Parathyroid adenoma (tissue), 2 donors: ENCODE results near the gene MAD1L1.

ENCODE experiments used
- H2AFZ ChIP-seq: fragments of 300-600 bp; sonication (generic); one replicate; pipeline ENCODE4 v1.7.0; 2017; ENCODE audit warnings: antibody characterized with exemption, mild to moderate bottlenecking
- H3K27ac ChIP-seq: fragments of 300-600 bp; sonication (generic); one replicate; pipeline ENCODE4 v1.7.0; 2017
- H3K27me3 ChIP-seq: fragments of 300-600 bp; sonication (generic); one replicate; pipeline ENCODE4 v1.7.0; 2017; ENCODE audit warnings: low read length; ENCODE audit not compliant: control insufficient read depth, insufficient read depth
- H3K36me3 ChIP-seq: fragments of 300-600 bp; sonication (generic); one replicate; pipeline ENCODE4 v1.7.0; 2017; ENCODE audit warnings: low read length; ENCODE audit not compliant: control insufficient read depth, insufficient read depth
- H3K4me1 ChIP-seq: fragments of 300-600 bp; sonication (generic); one replicate; pipeline ENCODE4 v1.7.0; 2017; ENCODE audit warnings: control low read depth
- H3K4me2 ChIP-seq: fragments of 300-600 bp; sonication (generic); one replicate; pipeline ENCODE4 v1.7.0; 2017; ENCODE audit warnings: low read length
- H3K4me3 ChIP-seq: fragments of 300-600 bp; sonication (generic); one replicate; pipeline ENCODE4 v1.7.0; 2017; ENCODE audit warnings: low read depth, low read length
- H3K79me2 ChIP-seq: fragments of 300-600 bp; sonication (generic); one replicate; pipeline ENCODE4 v1.7.0; 2017; ENCODE audit warnings: control low read depth
- H3K9ac ChIP-seq: fragments of 300-600 bp; sonication (generic); one replicate; pipeline ENCODE4 v1.7.0; 2017; ENCODE audit warnings: mild to moderate bottlenecking
- H3K9me3 ChIP-seq: fragments of 300-600 bp; sonication (generic); one replicate; pipeline ENCODE4 v1.7.0; 2017; ENCODE audit warnings: low read length; ENCODE audit not compliant: control insufficient read depth
- CTCF ChIP-seq: fragments of 300-600 bp; sonication (generic); IDR thresholded peaks from one replicate; pipeline ENCODE4 v1.7.0; 2017; ENCODE audit warnings: antibody characterized with exemption, mild to moderate bottlenecking
- donor health status: primary hyperparathyroidism.

Gene MAD1L1

GRCh38 chr7:2213551-2214215, 19.1 kb downstream of the MAD1L1 start:
- Histone ChIP-seq H2AFZ (no peak overlapping the region), H3K9me3 (no peaks in the 10 kb centered on the region), H3K36me3 (peaks cover 2% of the 10 kb centered on the region), H3K27ac (no peak overlapping the region), H3K4me1 (no peaks in the 10 kb centered on the region), H3K9ac (no peak overlapping the region), H3K4me2 (no peak overlapping the region), H3K4me3 (no peak overlapping the region), H3K27me3 (no peaks in the 10 kb centered on the region), H3K79me2 (no peaks in the 10 kb centered on the region)
- no peak for TF ChIP-seq CTCF

GRCh38 chr7:2212906-2213305, 19.8 kb downstream of the MAD1L1 start:
- no peak overlapping the region for H3K27ac ChIP-seq
- H3K79me2 ChIP-seq = no peaks in the 10 kb centered on the region
- H3K4me1 ChIP-seq = no peaks in the 10 kb centered on the region
- no peak overlapping the region for H3K4me3 ChIP-seq
- no peak overlapping the region for H2AFZ ChIP-seq
- H3K4me2 ChIP-seq = no peak overlapping the region
- peaks cover 2% of the 10 kb centered on the region for H3K36me3 ChIP-seq
- H3K9me3 ChIP-seq = no peaks in the 10 kb centered on the region
- no peak for TF ChIP-seq CTCF
- H3K9ac ChIP-seq = no peak overlapping the region
- H3K27me3 ChIP-seq = no peaks in the 10 kb centered on the region

DNA sequence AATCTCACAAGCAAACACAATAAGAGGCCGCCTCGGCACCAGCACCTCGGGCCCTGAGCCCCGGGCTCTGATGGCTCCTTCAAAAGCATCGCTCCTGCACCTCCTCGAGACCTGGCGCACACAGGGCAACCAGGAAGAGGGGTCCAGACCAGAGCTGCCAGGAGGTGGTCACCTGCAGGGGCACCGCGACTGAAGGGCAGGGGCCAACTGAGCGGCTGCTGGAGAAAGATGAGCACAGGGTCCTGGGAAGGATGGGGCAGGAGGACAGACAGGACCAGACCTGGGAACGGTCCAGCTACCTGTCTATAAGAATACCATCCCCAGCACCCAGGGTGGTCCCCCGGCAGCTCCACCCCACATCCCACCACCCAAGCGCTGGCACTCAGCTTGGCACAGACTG, 20.8 kb downstream of the MAD1L1 start:
- no peaks in the 10 kb centered on the region for H3K27me3 ChIP-seq
- H3K36me3 ChIP-seq = peaks cover 2% of the 10 kb centered on the region
- no peak overlapping the region for H2AFZ ChIP-seq
- no peaks in the 10 kb centered on the region for H3K9me3 ChIP-seq
- H3K9ac ChIP-seq = no peak overlapping the region
- no peak overlapping the region for H3K4me3 ChIP-seq
- no peak overlapping the region for H3K27ac ChIP-seq
- no peaks in the 10 kb centered on the region for H3K79me2 ChIP-seq
- no peak overlapping the region for H3K4me2 ChIP-seq
- no peak for TF ChIP-seq CTCF
- H3K4me1 ChIP-seq = no peaks in the 10 kb centered on the region

DNA sequence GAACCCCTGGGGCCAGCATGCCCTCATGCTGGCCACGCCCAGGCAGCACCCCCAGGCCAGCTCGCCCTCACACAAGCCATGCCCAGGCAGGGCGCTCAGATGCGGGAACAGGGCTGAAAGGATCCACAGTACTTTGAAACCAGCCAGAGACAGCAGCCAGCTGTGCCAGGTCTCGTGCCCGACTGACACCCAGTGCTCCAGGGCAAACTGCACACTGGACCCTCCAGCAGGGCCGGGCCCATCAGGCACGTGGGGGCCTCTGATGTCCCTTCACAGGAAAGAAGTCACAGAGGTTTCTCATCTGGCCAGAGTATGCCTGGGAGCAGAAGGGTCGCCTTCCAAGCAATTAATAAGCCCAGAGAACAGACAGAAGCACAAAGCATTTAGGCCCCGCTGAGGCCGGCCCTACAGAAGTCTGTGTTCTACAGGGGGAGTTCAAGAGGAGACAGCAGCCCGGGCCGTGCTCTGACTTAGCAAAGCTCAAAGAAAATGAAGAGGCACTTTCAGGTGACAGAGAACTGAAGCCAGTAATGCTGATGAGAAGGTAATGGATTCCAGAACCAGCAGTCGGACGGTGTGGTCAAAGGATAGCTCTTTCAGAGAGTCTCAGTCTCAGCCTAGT, 21.4 kb downstream of the MAD1L1 start:
- Histone ChIP-seq H3K36me3 (peaks cover 2% of the 10 kb centered on the region), H3K4me2 (no peak overlapping the region), H3K27ac (no peak overlapping the region), H2AFZ (no peak overlapping the region), H3K4me1 (no peaks in the 10 kb centered on the region), H3K9ac (no peak overlapping the region), H3K9me3 (no peaks in the 10 kb centered on the region), H3K79me2 (no peaks in the 10 kb centered on the region), H3K27me3 (no peaks in the 10 kb centered on the region), H3K4me3 (no peak overlapping the region)
- no peak for TF ChIP-seq CTCF
